Measurements from ENCODE around the gene ZFC3H1. TPM values are rescaled to one million over a fixed set of nuclear protein-coding genes. Genes with fewer than 3 reads are reported as not detected.

The ZFC3H1 gene
- total and polyA plus RNA-seq, 2 of the 8 experiments (the other 6 are each of a cell fraction or from before 2014, with no cell fraction given) = 20.0 to 32.4 TPM

GRCh38 chr12:71641390-71641789, 22.3 kb downstream of the ZFC3H1 start (continued):
- TF ChIP-seq CHD7 (IDR thresholded peaks at IDR 0.05; ENCODE audit: insufficient replicate concordance, low read length) = no peak
- no peak for TF ChIP-seq MAX (IDR thresholded peaks at IDR 0.05)
- TF ChIP-seq NRF1 (IDR thresholded peaks at IDR 0.05; ENCODE audit: low read depth, low read length) = no peak
- TF ChIP-seq ATF2 (IDR thresholded peaks at IDR 0.05; ENCODE audit: low read length) = no peak
- no peak for TF ChIP-seq TEAD4 (IDR thresholded peaks at IDR 0.05; ENCODE audit: low read depth, low read length)
- no peak for TF ChIP-seq RXRA (IDR thresholded peaks at IDR 0.05; ENCODE audit: insufficient read depth, low read depth, low read length)
- no peak for TF ChIP-seq POLR2A (IDR thresholded peaks at IDR 0.05; ENCODE audit: control extremely low read depth in 1 of 2, low read depth in 2 of 2, low read length in 2 of 2)
- TF ChIP-seq BCL11A (IDR thresholded peaks at IDR 0.05; ENCODE audit: low read depth in 2 of 2, low read length in 2 of 2) = no peak
- TF ChIP-seq CTBP2 (IDR thresholded peaks at IDR 0.05; ENCODE audit: borderline replicate concordance, insufficient read depth, insufficient read length, low read length) = no peak
- TF ChIP-seq RAD21 (IDR thresholded peaks at IDR 0.05 in 1 of 2, conservative IDR thresholded peaks at IDR 0.05 in 1 of 2; ENCODE audit: low read depth in 2 of 2, low read length in 2 of 2) = no peak

All from H1 (cell line).